Activated CD4-positive, alpha-beta T cell treated with anti-CD3 and anti-CD28 coated beads for 1 hour (primary cell): Measurements from ENCODE around the gene INTU.
"Not testable (repeated sequence)": the region's sequence is repeated elsewhere in the genome, so short reads cannot be mapped to it uniquely, and the experiment has no call there.

Experiments used
- DNase-seq: peaks from one replicate; pipeline ENCODE4 v3.0.0-alpha.2; 2020

INTU gene

DNA sequence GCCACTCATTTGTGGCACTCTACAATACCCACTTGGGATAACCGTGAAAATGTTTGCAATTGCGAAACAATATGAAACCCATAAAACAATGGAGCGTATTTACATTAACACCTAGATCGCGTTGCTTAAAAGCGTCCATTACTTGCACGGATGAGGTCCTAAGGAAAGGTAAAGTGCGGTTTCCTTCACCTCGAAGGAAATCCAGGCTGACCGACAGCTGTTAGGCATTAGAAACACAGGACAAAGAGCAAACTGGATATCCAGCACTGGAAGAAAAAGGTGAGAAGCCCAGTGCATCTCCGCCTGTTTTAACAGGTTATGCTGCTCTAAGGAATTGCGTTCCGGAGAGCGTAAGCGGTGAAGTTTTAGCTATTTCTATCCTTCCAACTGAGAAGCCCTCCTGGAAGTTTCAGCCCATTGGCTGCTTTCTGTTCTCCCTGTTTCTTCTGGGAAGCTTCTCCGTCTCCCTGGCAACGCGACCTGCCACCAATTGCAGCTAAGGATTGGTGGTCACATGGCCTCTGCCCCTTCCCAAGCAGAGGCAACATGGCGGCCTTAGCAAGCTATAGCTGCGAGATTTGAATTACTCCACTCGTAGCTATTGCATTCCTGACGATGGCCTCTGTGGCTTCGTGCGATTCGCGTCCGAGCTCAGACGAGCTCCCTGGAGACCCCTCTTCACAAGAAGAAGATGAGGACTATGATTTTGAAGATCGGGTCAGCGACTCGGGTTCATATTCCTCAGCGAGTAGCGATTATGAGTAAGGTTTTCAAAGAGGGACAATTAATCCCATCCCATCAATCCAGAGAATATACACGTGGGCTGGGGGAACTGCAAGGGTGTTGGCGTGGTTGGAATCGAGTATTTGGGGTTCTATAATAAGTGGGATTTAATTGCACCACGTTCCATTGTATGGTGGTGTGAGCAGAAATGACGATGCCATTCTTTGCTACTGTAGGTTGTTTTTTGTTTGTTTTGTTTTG is at the start of gene INTU:
Gene INTU (plus strand): TSS at position 538 of the 984 bp plus-strand sequence. CDS start 78 bp downstream, at position 616.
- DNase-seq = no peak

DNA sequence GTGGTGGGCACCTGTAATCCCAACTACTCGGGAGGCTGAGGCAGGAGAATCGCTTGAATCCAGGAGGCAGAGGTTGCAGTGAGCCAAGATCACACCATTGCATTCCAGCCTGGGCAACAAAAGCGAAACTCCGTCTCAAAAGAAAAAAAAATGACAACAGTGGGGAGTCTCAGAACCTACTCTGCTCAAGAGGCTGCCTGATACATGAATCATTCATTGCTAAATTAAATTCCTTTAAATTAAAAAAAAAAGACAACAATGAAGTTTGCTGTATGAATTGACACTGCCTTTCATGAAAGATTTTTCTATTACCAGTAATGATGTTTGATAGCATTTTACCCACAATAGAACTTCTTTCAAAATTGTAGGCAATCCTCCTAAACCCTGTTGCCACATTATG is 46.3 kb upstream of the INTU start:
- not testable (repeated sequence) for DNase-seq

DNA sequence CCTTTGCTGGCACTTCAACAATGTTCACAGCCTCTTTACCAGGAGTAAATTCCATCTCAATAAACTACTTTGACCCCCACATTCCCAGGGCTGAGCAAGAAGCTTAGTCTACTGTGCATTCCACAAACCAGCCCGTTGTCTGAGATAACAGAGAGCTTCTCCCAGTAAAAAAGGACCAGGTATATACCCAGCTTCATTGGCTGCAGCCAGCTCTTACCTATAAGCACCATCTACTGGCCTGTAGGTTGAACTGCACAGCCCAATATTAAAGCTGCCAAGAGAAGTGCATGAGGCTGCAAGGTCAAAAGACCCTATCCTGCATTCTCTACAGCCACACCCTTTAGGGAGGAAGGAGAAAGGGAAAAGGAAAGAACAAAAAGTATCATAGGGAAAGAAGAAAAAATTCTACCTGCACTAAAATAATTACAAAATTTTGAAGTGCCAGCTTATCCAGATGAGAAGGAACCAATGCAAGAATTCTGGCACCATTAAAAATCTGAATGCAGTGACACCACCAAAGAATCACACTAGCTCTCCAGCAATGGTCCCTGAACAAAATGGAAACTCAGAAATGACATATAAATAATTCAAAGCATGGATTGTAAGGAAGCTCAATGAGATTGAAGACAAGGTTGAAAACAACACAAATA is 45.7 kb upstream of the INTU start:
- no peak for DNase-seq

DNA sequence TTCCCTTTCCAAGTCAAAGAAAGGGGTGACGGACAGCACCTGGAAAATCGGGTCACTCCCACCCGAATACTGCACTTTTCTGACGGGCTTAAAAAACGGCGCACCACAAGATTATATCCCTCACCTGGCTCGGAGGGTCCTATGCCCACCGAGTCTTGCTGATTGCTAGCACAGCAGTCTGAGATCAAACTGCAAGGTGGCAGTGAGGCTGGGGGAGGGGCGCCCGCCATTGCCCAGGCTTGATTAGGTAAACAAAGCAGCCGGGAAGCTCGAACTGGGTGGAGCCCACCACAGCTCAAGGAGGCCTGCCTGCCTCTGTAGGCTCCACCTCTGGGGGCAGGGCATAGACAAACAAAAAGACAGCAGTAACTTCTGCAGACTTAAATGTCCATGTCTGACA is 43.6 kb upstream of the INTU start:
- DNase-seq = not testable (repeated sequence)

DNA sequence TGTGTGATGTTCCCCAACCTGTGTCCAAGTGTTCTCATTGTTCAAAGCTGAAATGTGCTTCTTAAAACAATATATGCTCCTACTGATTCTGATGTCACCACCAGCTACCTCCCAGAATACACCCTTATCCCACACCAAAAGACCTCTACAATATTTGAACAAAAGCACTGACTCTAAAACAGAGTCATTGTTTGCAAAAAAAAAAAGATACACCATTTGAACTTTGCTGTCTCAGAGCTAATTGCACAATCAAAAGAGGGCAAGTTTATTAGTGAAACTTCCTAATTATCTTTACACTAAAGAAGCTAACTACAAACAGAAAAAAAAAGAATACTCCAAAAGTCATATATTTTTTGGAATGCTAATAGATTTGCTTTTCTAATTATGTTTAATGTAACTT is 34.1 kb upstream of the INTU start:
- DNase-seq = no peak

DNA sequence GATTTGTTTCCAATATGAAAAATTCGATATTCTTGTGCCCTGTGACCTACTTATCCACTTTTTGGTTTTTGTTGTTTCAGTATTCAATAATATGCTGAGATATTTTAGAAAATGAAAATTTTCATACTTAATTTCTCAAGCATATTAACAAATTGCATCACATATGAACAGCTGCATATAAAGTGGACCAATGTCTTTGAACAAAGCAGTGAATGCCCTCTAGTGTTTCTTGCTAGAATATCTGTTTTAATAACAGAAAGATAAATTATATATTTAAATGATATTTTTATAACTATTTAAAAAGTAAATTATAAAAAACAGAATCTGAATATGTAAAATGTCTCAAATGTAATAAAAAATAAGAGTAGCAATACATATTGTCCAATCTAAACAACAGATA is 31.7 kb upstream of the INTU start:
- no peak for DNase-seq

DNA sequence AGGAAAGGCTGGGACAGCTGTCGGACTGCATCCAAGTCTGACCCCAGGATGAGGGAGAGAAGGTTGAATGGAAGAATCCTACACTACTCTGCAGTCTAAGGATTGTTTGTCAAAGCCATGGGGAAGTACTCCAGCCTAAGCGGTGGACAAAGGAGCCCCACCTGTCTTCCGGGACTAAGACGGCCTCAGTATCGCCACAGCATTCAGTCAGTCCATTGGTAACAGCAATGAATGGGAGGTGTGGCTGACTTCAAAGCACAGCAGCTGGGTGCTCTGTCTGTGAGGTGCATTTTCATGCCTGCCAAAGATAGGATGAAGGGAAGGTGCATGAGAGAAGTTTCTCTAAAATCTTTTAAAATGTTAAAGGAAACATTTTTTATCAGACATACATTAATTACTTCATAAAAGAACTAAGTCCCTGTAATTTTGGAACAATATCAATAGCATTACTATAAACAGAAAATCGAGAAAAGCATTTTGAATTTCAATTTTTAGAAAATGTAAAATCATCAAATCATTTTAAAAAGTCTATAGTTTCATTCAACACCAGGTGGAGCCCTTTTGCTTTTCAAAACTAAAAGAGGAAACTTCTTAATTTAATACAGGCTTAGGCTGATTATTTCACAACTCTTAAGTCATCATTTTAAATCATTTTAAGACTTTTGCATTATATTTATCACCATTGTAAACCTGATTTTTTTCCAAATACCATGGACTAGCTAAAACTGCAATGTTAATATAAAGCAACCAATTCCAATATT is 27.6 kb upstream of the INTU start:
- DNase-seq = no peak

DNA sequence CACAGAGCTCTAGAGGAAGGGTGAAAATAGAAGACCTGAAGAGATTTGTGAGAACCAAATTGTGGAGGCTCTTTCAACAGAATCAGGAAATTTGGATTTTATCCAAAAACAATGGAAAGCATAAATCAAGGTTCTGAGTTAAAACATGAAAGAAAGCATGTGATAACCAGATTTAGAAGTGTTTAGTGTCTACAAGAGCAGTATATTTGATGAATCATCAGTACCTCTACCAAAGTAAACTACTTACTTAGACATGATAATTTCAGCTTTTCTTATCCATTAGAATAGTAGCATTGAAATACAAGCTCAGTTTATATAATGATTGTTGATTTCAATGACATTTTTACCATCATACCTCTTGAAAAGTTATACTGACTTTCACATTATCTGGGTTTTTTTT is 25.9 kb upstream of the INTU start:
- no peak for DNase-seq

DNA sequence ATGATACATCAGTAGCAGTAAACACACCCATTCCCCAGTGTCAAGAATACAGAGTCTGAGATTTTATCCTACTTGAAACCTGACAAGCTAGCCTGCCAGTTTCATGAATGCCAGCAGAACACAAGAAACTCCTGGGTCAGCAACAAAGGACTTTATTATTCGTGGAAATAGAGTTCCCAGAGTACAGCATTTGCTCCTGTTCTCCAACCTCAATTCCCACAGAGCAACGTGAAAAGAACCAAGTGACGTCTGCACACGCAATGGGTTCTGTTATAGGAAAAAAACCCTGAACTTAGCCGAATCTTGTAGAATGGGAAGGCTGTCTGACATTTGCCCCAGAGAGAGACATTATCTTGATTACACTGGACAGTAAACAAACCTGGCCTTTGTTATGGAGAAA is 23.3 kb upstream of the INTU start:
- no peak for DNase-seq

DNA sequence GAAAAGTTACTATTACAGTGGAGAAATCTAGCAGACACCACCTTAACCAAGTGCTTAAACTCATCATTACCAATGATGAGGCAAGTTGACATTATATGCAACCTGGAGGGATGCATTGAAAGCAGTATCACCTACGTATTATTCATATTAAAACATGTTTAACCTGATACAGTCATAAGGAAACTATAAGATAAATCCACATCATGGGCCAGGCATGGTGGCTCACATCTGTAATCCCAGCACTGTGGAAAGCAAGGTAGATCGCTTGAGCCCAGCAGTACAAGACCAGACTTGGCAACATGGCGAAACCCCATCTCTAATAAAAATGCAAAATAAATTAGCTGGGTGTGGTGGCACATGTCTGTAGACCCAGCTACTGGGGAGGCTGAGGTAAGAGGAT is 22.3 kb upstream of the INTU start:
- DNase-seq = no peak

DNA sequence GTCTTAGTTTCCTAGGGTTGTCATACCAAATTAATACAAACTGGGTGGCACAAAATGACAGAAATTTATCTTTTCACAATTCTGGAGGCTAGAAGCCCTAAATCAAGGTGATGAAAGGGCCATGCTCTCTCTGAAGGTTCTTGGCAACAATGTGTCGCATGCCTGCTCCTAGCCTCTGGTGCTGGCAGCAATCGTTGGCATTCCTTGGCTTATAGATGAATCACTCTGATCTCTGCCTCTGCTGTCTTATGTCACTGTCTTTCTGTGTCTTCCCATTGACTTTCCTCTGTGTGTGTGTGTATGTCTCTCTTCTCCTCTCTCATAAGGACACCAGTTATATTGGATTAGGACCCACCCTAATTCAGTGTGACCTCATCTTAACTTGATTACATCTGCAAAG is 15.9 kb upstream of the INTU start:
- no peak for DNase-seq

DNA sequence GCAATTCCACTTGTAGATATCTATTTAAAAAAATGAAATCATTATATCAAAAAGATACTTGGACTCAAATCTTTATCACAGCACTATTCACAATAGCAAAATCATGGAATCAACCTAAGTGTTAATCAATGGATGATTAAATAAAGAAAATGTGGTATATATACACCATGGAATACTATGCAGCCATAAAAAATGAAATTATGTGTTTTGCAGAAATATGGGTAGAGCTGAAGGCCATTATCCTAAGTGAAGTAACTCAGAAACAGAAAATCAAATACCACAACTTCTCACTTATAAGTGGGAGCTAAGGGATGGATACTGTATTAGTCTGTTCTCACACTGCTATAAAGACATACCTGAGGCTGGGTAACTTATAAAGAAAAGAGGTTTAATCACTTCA is 14.3 kb upstream of the INTU start:
- DNase-seq = no peak

DNA sequence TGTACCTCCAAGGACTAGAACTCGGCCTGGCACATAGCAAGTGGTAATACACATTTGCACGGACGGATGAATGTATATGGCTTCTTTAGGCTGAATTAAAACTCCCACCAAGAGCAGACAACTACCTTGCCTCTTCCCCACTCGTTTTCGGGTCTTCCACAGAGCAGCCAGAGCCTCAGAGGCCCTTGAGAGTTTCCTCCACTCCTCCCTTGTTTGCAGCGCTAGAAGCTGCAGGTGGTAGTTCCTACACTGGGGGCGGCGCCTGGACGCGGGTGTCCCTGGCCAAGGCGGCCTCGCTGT is 10.2 kb upstream of the INTU start:
- DNase-seq = no peak

DNA sequence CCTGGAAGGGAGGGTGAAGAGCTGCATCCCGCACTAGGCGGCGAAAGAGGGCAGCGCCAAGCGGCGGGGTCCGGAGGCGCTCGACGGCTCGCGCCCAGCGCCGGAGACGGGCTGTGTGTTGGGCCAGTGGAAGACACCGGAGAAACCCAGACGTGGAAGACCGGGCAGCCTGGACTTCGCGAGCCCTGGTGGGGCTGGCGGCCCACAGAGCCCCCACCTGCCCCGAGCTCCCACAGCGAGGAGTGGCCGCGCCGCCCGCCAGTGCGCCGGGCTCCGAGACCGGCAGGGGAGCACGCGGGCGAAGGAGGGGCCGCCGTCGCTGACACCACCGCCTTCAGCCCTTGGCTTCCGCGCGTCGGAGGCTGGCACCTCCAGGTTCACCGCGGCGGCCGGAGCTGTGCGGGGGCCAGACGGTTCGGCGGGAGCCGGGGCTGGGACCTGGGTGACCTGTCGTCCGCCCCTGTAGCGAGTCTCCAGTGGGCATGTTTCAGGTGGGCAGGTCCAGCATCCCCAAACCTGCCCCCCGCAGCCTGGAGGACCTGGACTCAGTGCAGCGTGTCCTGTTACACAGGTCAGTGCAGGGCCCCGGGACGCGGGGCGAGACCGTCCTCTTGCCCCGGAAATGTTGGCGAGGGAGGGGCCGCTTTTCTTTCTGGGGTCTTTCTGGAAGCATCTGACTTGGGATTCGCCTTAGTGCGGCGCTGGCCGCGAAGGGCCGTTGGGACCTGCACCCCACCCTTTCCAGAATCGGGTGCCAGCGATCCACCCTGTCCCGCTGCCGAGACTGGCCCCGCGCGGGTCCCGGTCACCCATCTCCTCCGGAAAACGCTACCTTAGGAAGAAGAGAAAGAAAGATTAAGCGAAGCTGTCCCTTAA is 9.6 kb upstream of the INTU start:
- no peak for DNase-seq

DNA sequence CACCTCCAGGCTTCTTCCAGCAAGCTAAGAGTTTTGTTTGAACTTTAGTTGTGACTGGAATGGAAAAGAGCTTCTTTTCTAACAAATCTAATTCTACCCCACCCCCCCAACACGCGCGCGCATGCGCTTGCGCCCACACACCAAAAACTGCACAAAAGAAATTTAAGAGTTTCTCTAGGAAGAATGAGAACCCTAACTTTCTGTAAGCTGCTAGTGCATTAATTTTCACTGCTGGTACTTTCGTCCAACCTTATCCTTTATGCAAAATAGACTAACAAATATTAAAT is 9.0 kb upstream of the INTU start:
- no peak for DNase-seq

DNA sequence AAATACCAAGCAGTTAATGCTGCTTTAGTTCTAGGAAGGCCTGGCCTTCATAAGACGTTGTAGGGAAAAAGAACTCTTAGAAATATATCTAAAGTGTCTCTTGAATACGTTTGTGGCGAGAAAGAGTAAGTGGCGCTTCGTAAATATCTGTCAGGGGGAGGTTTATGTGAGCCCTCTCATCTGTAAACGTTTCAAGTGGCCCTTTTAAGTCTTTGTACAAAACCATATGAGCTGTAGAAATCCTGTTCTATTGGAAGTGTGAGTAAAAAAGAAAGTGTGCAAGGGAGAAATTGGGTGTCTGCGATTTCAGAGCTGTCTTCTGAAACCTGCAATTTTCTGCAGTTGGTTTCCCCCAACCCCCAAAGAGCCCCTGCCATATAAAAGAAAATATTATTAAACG is 8.6 kb upstream of the INTU start:
- no peak for DNase-seq

DNA sequence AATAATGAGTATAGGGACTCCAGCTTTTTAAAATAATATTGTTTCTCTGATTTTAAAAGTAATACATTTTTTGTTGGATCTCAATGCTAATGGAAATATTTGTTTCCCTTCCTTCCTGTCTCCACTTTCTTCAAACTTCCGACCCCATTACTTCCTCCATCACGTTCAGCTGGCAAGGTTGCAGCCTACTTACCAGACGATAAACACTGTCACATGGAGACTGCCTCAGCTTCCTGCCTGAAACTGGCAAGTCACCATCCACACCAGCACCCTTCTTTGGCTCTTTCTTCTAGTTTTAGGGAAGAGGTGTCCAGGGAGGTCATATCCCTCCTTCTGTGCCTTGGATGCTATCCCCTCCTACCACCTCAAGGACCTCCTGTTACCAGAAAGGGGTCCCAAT is 3.4 kb upstream of the INTU start:
- no peak for DNase-seq

DNA sequence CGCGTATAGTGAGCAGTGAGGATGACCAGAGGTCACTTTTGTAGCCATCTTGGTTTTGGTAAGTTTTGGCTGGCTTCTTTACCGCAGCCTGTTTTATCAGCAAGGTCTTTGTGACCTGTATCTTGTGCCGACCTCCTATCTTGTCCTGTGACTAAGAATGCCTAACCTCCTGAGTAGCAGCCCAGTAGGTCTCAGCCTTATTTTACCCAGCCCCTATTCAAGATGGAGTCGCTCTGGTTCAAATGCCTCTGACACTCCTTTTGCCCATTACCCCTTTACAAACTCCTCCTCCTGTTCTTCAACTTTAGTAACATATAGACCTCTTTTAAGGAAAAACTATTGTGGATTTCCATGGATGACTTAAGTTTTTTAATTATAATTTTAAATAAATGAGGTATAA is 2.6 kb upstream of the INTU start:
- DNase-seq = no peak

DNA sequence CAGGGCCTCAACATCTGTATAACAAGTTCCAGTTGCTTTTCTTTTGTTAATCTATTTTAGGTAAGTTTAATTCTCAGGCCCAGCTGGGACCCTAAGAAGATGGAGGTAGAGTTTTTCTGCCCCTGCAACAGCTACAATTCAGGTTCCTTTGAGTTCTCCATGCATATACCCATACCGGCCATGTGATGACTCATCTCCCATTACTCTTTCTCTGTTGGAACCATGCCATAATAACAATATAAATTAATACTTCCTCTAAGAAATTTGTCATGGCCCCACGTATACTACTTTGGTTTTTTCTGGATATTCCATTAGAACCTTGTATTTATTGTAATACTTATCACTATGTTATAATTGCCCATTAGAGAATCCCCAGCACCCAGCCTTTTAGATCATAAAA is 1.3 kb upstream of the INTU start:
- DNase-seq = no peak

DNA sequence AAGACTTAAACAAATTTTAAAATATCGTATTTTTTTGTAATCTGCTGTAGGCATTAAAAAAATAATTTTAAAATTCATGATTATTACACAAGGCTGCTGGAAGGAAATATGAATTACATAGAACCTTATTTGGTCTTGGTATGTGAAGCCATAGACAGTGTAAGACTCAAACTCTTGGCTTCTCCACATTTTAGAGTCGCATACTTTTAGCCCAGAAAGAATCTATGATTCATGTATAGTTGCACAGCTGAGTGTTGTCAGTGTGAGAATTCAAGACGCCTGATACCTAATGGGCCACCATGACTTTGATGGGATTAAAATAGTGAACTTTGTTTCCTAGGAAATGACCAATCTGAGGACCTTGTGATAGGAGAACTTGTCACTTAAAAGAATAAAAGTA is 1.4 kb downstream of the INTU start:
- DNase-seq = no peak

DNA sequence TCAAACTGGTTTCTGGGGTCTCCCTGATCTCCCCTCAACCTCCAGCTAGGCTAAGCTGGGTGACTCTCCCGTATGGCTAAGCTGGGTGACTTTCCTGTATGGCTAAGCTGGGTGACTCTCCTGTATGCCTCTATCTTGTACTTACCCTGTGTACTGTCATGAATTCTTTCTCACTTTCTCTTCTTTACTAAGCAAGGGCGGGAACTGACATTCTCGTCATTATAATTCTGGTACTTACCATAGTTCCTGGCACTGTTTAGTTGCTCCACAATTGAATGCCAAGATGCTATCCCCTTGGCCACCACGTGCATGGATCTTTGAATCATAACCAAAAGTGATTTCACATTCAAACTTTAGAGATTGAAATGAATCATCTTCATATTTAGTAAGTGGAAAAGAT is 8.8 kb downstream of the INTU start:
- no peak for DNase-seq

DNA sequence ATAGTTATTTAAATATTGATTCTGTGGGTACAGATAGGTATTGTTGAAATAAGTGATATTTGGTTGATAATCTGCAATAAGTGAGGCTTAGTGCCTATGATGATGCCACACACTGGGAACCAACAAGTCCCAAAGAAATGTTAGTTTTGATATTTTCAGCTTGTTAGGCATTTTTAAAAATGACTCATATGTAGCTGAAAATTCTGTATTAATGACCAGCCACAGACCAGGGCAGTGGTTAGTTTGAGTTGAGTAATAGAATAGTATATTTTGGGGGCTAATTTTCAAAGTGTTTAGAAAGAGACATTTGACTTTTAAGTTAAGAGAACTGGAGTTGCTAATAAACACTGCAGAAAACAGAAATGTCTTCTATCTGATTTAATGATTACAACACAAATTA is 9.4 kb downstream of the INTU start:
- no peak for DNase-seq

DNA sequence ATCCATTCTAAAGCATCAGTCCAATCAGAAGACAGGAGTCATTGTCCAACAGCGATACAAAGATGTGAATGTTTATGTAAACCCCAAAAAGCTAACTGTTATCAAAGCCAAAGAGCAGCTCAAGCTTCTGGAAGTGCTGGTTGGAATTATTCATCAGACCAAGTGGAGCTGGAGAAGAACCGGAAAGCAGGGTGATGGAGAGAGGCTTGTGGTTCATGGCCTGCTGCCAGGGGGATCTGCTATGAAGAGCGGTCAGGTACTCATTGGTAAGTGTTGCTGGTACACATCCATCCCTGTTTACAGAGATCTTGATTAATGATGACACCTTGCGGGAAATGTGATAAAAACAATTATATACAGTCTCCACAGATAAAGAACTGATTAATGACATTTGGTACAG is 11.0 kb downstream of the INTU start:
- DNase-seq = no peak
